Panc1 (cell line): ENCODE data around the gene CEP170B.
"Not testable (repeated sequence)": the region's sequence is repeated elsewhere in the genome, so short reads cannot be mapped to it uniquely, and the experiment has no call there.

Experiments
- CTCF ChIP-seq: fragments of 450-650 bp; IDR thresholded peaks from 2 replicates; pipeline ENCODE4 v1.5.1; 2017; ENCODE audit warnings: mild to moderate bottlenecking
- POLR2AphosphoS5 ChIP-seq: IDR thresholded peaks from 2 replicates; pipeline ENCODE4 v1.6.1; 2012; ENCODE audit warnings: mild to moderate bottlenecking, low read depth, low read length, moderate library complexity

GRCh38 chr14:104943216-104944015 is 78.3 kb downstream of the CEP170B start:
- TF ChIP-seq POLR2AphosphoS5, CTCF: not testable (repeated sequence)
